Ovary (tissue), 3 donors: ENCODE measurements around the gene ADNP.

ENCODE experiments used
- EP300 ChIP-seq: sonication (generic); formaldehyde crosslinking; IDR thresholded peaks from one replicate; pipeline ENCODE4 v1.6.1; 2017; ENCODE audit warnings: antibody characterized with exemption
- POLR2A ChIP-seq: fragments of 450-650 bp; IDR thresholded peaks from one replicate; pipeline ENCODE4 v1.6.1; 2017; ENCODE audit warnings: antibody characterized with exemption, mild to moderate bottlenecking, moderate library complexity
- TF ChIP-seq, protein P1 (sequence below), 3 donors: fragments of 450-650 bp in 2 of 3; fragments of 200-600 bp in 1 of 3; IDR thresholded peaks; one replicate each; pipeline versions ENCODE4 v1.5.1 to v1.8.0; 2016 to 2022; ENCODE audit warnings: antibody characterized with exemption in 3 of 3, mild to moderate bottlenecking in 1 of 3
- donor health status: DM: no; HTN: no; CAD: no.

DNA sequence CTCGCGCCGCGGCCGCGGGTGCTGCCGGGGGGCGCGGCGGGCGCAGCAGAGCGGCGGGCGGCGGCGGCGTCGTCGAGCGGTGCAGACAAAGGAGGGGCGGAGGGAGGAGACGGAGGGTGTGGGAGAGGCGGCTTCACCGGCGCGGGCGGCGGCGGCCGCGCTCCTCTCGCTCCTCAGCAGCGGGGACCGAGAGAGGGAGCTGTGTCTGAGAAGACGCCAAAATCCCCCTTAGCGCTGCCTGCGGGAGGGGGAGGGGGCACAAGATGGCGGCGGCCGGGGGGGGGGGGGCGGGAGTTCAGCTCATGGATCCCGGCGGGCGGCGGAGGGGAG, 296 bp downstream of the ADNP start:
- no peak for TF ChIP-seq POLR2A
- TF ChIP-seq, protein P1, sequence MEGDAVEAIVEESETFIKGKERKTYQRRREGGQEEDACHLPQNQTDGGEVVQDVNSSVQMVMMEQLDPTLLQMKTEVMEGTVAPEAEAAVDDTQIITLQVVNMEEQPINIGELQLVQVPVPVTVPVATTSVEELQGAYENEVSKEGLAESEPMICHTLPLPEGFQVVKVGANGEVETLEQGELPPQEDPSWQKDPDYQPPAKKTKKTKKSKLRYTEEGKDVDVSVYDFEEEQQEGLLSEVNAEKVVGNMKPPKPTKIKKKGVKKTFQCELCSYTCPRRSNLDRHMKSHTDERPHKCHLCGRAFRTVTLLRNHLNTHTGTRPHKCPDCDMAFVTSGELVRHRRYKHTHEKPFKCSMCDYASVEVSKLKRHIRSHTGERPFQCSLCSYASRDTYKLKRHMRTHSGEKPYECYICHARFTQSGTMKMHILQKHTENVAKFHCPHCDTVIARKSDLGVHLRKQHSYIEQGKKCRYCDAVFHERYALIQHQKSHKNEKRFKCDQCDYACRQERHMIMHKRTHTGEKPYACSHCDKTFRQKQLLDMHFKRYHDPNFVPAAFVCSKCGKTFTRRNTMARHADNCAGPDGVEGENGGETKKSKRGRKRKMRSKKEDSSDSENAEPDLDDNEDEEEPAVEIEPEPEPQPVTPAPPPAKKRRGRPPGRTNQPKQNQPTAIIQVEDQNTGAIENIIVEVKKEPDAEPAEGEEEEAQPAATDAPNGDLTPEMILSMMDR (IDR thresholded peaks at IDR 0.05): no peak
- TF ChIP-seq EP300: no peak
